OCI-LY3 (cell line): Measurements from ENCODE around the gene RAB27A.

Experiments used
- EZH2phosphoT487 ChIP-seq: fragments of 200-600 bp; shearing (Covaris generic); IDR thresholded peaks from 2 replicates; pipeline ENCODE4 v1.6.1; 2018; ENCODE audit warnings: antibody characterized with exemption, mixed run types, low read depth
- TF ChIP-seq, protein P1 (sequence below): fragments of 200-600, 300-600 bp; sonication (generic); IDR thresholded peaks from 2 replicates; pipeline ENCODE4 v1.5.1; 2014; ENCODE audit warnings: antibody characterized with exemption, low read length, low read depth

DNA sequence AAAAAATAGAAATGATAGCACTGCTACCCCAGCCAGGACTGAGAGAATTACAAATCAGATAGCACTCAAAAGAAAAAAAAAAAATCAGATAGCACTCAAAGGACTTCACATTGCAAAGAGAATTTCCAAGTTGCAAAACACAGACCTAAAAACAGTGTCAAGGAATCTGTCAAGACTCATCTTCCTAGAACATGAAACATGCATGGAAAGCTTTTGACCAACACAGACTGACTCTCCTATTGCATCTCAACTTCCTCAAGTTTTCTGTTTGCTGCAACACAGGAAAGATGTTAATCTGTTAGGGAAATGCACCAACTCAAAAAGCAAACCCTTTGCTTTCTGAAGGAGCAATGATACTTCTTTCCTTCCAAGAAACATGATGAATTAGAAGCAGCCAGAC, 42.3 kb downstream of the RAB27A start:
- TF ChIP-seq, protein P1, sequence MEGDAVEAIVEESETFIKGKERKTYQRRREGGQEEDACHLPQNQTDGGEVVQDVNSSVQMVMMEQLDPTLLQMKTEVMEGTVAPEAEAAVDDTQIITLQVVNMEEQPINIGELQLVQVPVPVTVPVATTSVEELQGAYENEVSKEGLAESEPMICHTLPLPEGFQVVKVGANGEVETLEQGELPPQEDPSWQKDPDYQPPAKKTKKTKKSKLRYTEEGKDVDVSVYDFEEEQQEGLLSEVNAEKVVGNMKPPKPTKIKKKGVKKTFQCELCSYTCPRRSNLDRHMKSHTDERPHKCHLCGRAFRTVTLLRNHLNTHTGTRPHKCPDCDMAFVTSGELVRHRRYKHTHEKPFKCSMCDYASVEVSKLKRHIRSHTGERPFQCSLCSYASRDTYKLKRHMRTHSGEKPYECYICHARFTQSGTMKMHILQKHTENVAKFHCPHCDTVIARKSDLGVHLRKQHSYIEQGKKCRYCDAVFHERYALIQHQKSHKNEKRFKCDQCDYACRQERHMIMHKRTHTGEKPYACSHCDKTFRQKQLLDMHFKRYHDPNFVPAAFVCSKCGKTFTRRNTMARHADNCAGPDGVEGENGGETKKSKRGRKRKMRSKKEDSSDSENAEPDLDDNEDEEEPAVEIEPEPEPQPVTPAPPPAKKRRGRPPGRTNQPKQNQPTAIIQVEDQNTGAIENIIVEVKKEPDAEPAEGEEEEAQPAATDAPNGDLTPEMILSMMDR: no peak
- TF ChIP-seq EZH2phosphoT487: no peak
